OCI-LY3 (cell line): ENCODE results near the gene OXT.
"Not testable (repeated sequence)": the region's sequence is repeated elsewhere in the genome, so short reads cannot be mapped to it uniquely, and the experiment has no call there.

Experiments
- H2AFZ ChIP-seq: fragments of 200-600, 300-600 bp; shearing (Covaris generic); 2 replicates; pipeline ENCODE4 v1.6.0; 2014; ENCODE audit warnings: antibody characterized with exemption, low read depth, low read length
- H3K27ac ChIP-seq: fragments of 200-600, 300-600 bp; sonication (generic); 2 replicates; pipeline ENCODE4 v1.5.1; 2014; ENCODE audit warnings: mild to moderate bottlenecking, low read length, moderate library complexity, mixed read lengths
- H3K27me3 ChIP-seq: fragments of 200-600, 300-600 bp; sonication (generic); 2 replicates; pipeline ENCODE4 v1.6.1; 2014; ENCODE audit warnings: low read depth, low read length, mixed read lengths
- H3K36me3 ChIP-seq: fragments of 200-600, 300-600 bp; sonication (generic); replicated peaks from 2 replicates; pipeline ENCODE3; 2014; ENCODE audit warnings: low read depth, low read length, mixed read lengths
- H3K4me1 ChIP-seq: fragments of 300-600, 200-600 bp; sonication (generic); 2 replicates; pipeline ENCODE4 v1.6.1; 2014; ENCODE audit warnings: low read length, mixed read lengths
- H3K4me2 ChIP-seq: fragments of 200-600, 300-600 bp; sonication (generic); 2 replicates; pipeline ENCODE4 v1.6.1; 2014; ENCODE audit warnings: low read length, mixed read lengths
- H3K4me3 ChIP-seq: fragments of 300-600, 200-600 bp; sonication (generic); 2 replicates; pipeline ENCODE4 v1.5.1; 2014; ENCODE audit warnings: antibody characterized with exemption, mild to moderate bottlenecking, low read length, moderate library complexity
- H3K79me2 ChIP-seq: fragments of 300-600, 200-600 bp; shearing (Covaris generic); 2 replicates; pipeline ENCODE4 v1.6.1; 2014; ENCODE audit warnings: mild to moderate bottlenecking, low read length, mixed read lengths
- H3K9ac ChIP-seq: fragments of 300-600, 200-600 bp; shearing (Covaris generic); 2 replicates; pipeline ENCODE4 v1.6.0; 2014; ENCODE audit warnings: mild to moderate bottlenecking, low read length, moderate library complexity
- H3K9me3 ChIP-seq: fragments of 200-600, 300-600 bp; shearing (Covaris generic); 2 replicates; pipeline ENCODE4 v1.6.1; 2014; ENCODE audit warnings: low read length, mixed read lengths; ENCODE audit not compliant: insufficient read depth
- H4K20me1 ChIP-seq: fragments of 200-600, 300-600 bp; sonication (generic); 2 replicates; pipeline ENCODE4 v1.6.1; 2016; ENCODE audit warnings: low read length, mixed read lengths; ENCODE audit not compliant: insufficient read depth
- EZH2phosphoT487 ChIP-seq: fragments of 200-600 bp; shearing (Covaris generic); IDR thresholded peaks from 2 replicates; pipeline ENCODE4 v1.6.1; 2018; ENCODE audit warnings: antibody characterized with exemption, mixed run types, low read depth
- TF ChIP-seq, protein P1 (sequence below): fragments of 200-600, 300-600 bp; sonication (generic); IDR thresholded peaks from 2 replicates; pipeline ENCODE4 v1.5.1; 2014; ENCODE audit warnings: antibody characterized with exemption, low read length, low read depth

OXT gene

DNA sequence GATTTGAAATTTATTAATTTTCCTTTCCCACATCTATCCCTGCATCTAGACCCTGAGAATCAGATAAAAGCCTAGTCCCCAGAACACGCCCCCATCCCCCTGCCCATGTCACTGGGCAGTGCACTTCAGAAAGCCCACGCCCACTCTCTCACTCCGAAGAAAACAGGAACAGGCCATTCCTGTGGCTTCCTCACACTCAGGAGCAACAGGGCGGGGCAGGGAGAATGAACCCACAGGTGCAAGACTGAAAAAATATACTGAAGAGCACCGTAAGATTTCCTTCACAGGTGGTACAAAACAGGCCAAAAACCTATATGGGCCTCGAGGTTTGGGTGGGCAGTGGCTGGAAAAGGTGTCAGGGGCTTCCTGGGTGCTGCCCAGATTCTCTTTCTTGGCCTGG lies 3.4 kb downstream of the OXT start:
- Histone ChIP-seq H3K4me2 (no peak overlapping the region), H3K27ac (no peak overlapping the region), H3K4me3 (no peak overlapping the region), H3K79me2 (no peaks in the 10 kb centered on the region), H4K20me1 (no peaks in the 10 kb centered on the region), H3K27me3 (peaks cover 7% of the 10 kb centered on the region; the same call in 1 of the 2 replicates), H3K36me3 (no peaks in the 10 kb centered on the region), H3K9me3 (no peaks in the 10 kb centered on the region), H2AFZ (no peak overlapping the region), H3K4me1 (peaks cover 8% of the 10 kb centered on the region; the same call in 1 of the 2 replicates), H3K9ac (no peak overlapping the region)
- TF ChIP-seq, protein P1, sequence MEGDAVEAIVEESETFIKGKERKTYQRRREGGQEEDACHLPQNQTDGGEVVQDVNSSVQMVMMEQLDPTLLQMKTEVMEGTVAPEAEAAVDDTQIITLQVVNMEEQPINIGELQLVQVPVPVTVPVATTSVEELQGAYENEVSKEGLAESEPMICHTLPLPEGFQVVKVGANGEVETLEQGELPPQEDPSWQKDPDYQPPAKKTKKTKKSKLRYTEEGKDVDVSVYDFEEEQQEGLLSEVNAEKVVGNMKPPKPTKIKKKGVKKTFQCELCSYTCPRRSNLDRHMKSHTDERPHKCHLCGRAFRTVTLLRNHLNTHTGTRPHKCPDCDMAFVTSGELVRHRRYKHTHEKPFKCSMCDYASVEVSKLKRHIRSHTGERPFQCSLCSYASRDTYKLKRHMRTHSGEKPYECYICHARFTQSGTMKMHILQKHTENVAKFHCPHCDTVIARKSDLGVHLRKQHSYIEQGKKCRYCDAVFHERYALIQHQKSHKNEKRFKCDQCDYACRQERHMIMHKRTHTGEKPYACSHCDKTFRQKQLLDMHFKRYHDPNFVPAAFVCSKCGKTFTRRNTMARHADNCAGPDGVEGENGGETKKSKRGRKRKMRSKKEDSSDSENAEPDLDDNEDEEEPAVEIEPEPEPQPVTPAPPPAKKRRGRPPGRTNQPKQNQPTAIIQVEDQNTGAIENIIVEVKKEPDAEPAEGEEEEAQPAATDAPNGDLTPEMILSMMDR: no peak
- TF ChIP-seq EZH2phosphoT487: no peak

DNA sequence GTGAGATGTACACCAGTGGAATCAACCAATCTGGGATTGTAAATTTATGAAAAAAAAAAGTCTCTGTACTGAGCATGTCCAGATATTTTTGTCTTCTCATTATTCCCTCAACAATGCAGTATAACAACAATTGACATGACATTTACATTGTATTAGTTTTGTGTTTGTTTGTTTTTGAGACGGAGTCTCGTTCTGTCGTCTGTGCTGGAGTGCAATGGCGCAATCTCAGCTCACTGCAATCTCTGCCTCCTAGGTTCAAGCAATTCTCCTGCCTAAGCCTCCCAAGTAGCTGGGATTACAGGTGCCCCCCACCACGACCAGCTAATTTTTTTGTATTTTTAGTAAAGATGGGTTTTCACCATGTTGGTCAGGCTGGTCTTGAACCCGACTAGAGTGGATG lies 3.9 kb downstream of the OXT start:
- not testable (repeated sequence) for H4K20me1 ChIP-seq, H3K79me2 ChIP-seq, H3K4me1 ChIP-seq, H3K27me3 ChIP-seq, H3K9ac ChIP-seq, H3K4me3 ChIP-seq, H3K36me3 ChIP-seq, H3K9me3 ChIP-seq, H3K4me2 ChIP-seq, H2AFZ ChIP-seq, H3K27ac ChIP-seq

DNA sequence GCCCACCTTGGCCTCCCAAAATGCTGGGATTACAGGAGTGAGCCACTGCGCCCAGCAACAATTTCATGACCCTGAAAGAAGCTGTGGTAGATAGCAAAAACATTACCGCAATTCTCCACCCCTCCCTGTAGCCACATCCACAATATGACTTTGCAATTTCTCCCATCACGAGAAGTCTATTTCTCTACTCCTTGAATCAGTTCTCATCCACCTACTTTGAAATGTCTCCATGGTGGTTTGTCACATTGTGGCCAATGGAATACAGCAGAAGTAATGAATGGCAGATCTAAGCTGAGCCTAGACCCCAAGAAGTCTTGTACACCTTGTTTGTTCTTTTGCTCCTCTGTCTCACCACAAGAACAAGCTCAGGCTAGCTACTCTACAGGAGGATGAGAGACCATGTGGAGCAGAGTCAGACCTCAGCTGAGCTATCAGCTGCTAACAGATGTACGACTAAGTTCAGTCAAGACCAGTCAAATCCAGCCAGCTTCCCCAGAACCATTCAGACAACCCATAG lies 6.3 kb downstream of the OXT start:
- Histone ChIP-seq H4K20me1 (no peaks in the 10 kb centered on the region), H3K4me2 (peak overlapping the region; percentile 60), H3K4me1 (peaks cover 8% of the 10 kb centered on the region; the same call in 1 of the 2 replicates), H3K27me3 (peaks cover 7% of the 10 kb centered on the region; the same call in 1 of the 2 replicates), H3K9me3 (no peaks in the 10 kb centered on the region), H2AFZ (peak overlapping the region; percentile 74; the same call in 1 of the 2 replicates), H3K9ac (no peak overlapping the region), H3K27ac (no peak overlapping the region), H3K79me2 (no peaks in the 10 kb centered on the region), H3K36me3 (no peaks in the 10 kb centered on the region), H3K4me3 (peak overlapping the region; percentile 57)
- no peak for TF ChIP-seq EZH2phosphoT487
- TF ChIP-seq, protein P1: no peak

DNA sequence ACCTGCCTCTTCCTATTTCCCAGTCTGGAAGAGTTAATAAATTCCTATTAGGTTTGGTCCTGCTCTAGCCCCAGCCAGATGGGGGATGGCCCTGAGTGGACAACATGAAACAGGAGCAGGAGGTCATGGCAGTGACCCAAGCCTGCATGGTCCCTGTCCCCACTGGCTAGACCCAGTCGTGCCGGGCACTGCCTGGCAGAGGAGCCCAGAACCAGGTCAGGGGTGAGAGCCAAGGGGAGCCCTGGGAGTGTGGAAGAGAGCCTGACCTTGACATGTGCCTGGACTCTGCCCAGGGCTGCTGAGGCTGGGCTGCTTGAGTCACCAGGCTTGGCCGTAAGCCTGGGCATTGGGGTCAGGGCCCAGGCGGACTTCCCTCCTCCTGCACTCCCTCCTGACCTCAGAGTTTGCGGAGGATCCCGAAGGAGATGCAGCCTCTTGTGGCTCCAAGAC lies 9.5 kb downstream of the OXT start:
- H3K9ac ChIP-seq: no peak overlapping the region
- H3K27me3 ChIP-seq: peaks cover 7% of the 10 kb centered on the region; the same call in 1 of the 2 replicates
- no peaks in the 10 kb centered on the region for H3K36me3 ChIP-seq
- no peaks in the 10 kb centered on the region for H3K79me2 ChIP-seq
- H3K27ac ChIP-seq: no peak overlapping the region
- H3K4me2 ChIP-seq: no peak overlapping the region
- no peak overlapping the region for H2AFZ ChIP-seq
- no peak overlapping the region for H3K4me3 ChIP-seq
- no peaks in the 10 kb centered on the region for H4K20me1 ChIP-seq
- H3K9me3 ChIP-seq: no peaks in the 10 kb centered on the region
- H3K4me1 ChIP-seq: peaks cover 8% of the 10 kb centered on the region; the same call in 1 of the 2 replicates
- TF ChIP-seq, protein P1: no peak
- TF ChIP-seq EZH2phosphoT487: no peak
